HepG2 (cell line): ENCODE measurements around the gene MAP2K5. TPM values are rescaled to one million over a fixed set of nuclear protein-coding genes. Genes with fewer than 3 reads are reported as not detected.

Experiments used
- AKAP8 ChIP-seq: sonication (generic); formaldehyde crosslinking; IDR thresholded peaks from 2 replicates; pipeline ENCODE4 v1.5.1; 2020; ENCODE audit warnings: mild to moderate bottlenecking, missing genetic modification reagents
- EED ChIP-seq: sonication (generic); formaldehyde crosslinking; IDR thresholded peaks from 2 replicates; pipeline ENCODE4 v1.5.0; 2020; ENCODE audit warnings: mild to moderate bottlenecking, missing genetic modification reagents
- KDM6A ChIP-seq: IDR thresholded peaks from 2 replicates; pipeline ENCODE4 v1.6.1; 2016; ENCODE audit warnings: low read depth
- MTF1 ChIP-seq: sonication (generic); formaldehyde crosslinking; IDR thresholded peaks from 2 replicates; pipeline ENCODE4 v1.5.0; 2020; ENCODE audit warnings: missing genetic modification reagents
- NBN ChIP-seq: fragments of 450-650 bp; conservative IDR thresholded peaks from 2 replicates; pipeline ENCODE4 v1.6.1; 2017
- NPAS2 ChIP-seq: sonication (generic); formaldehyde crosslinking; IDR thresholded peaks from 2 replicates; pipeline ENCODE4 v1.8.0; 2022; ENCODE audit warnings: mild to moderate bottlenecking, missing genetic modification reagents, borderline replicate concordance
- PAX8 ChIP-seq: sonication (generic); formaldehyde crosslinking; IDR thresholded peaks from 2 replicates; pipeline ENCODE4 v1.8.0; 2022; ENCODE audit warnings: mild to moderate bottlenecking, missing genetic modification reagents, borderline replicate concordance
- RAD21 ChIP-seq: fragments of 450-650 bp; formaldehyde crosslinking; IDR thresholded peaks from 2 replicates; pipeline ENCODE4 v1.5.0; 2020; ENCODE audit warnings: mild to moderate bottlenecking
- RXRA ChIP-seq: sonication (generic); formaldehyde crosslinking; IDR thresholded peaks from 2 replicates; pipeline ENCODE4 v1.5.1; 2020; ENCODE audit warnings: missing genetic modification reagents
- SIN3B ChIP-seq: fragments of 150-350 bp; IDR thresholded peaks from 2 replicates; pipeline ENCODE4 v1.6.1; 2014; ENCODE audit warnings: low read length
- ZFP82 ChIP-seq: sonication (generic); formaldehyde crosslinking; IDR thresholded peaks from 2 replicates; pipeline ENCODE4 v1.5.1; 2020; ENCODE audit warnings: mild to moderate bottlenecking, missing genetic modification reagents, borderline replicate concordance
- ZNF12 ChIP-seq: sonication (generic); formaldehyde crosslinking; IDR thresholded peaks from 2 replicates; pipeline ENCODE4 v1.5.0; 2020; ENCODE audit warnings: missing genetic modification reagents
- ZNF510 ChIP-seq: sonication (generic); formaldehyde crosslinking; IDR thresholded peaks from 2 replicates; pipeline ENCODE4 v1.4.0; 2020; ENCODE audit warnings: low read depth, mild to moderate bottlenecking, missing genetic modification reagents
- ZNF530 ChIP-seq: sonication (generic); formaldehyde crosslinking; IDR thresholded peaks from 2 replicates; pipeline ENCODE4 v1.5.0; 2020; ENCODE audit warnings: low read depth, mild to moderate bottlenecking, missing genetic modification reagents
- ZNF557 ChIP-seq: sonication (generic); formaldehyde crosslinking; IDR thresholded peaks from 2 replicates; pipeline ENCODE4 v1.4.0; 2020; ENCODE audit warnings: missing genetic modification reagents
- ZNF703 ChIP-seq: sonication (generic); formaldehyde crosslinking; IDR thresholded peaks from 2 replicates; pipeline ENCODE4 v1.5.1; 2020; ENCODE audit warnings: missing genetic modification reagents, mild to moderate bottlenecking, moderate library complexity, borderline replicate concordance
- ZNF775 ChIP-seq: sonication (generic); formaldehyde crosslinking; IDR thresholded peaks from 2 replicates; pipeline ENCODE4 v1.4.0; 2020; ENCODE audit warnings: missing genetic modification reagents, mild to moderate bottlenecking, moderate library complexity, borderline replicate concordance
- polyA plus RNA-seq, 8 experiments: library from polyadenylated mRNA; depleted of rRNA in 3 of 8; stranded (reverse) in 7 of 8; unstranded in 1 of 8; fragments of >200 nt; fragmentation: Illumina TruSeq in 4 of 8; extraction: Trizol in 4 of 8; gene quantifications; 2 replicates each; pipeline versions ENCODE4 v1.2.1 to v1.2.3, GENCODE V29; 2011 to 2016; ENCODE audit warnings: low read depth in 4 of 8, missing spikeins in 1 of 8, mixed read lengths in 1 of 8; ENCODE audit not compliant: insufficient read depth in 1 of 8
- total RNA-seq, 5 experiments: library from RNA; depleted of rRNA; stranded (reverse); fragments of >200 nt; fragmentation: Illumina TruSeq; extraction: Trizol; gene quantifications; 2 replicates each; pipeline ENCODE4 v1.2.3, GENCODE V29; 2016; ENCODE audit warnings: low read depth in 1 of 5
- TF ChIP-seq, protein P1 (sequence below): sonication (generic); formaldehyde crosslinking; IDR thresholded peaks from 2 replicates; pipeline ENCODE4 v1.4.0; 2020; ENCODE audit warnings: missing genetic modification reagents, borderline replicate concordance
- TF ChIP-seq, protein P2 (sequence below): sonication (generic); formaldehyde crosslinking; IDR thresholded peaks from 2 replicates; pipeline ENCODE4 v1.4.0; 2020; ENCODE audit warnings: missing genetic modification reagents
- TF ChIP-seq, protein P3 (sequence below): sonication (generic); formaldehyde crosslinking; IDR thresholded peaks from 2 replicates; pipeline ENCODE4 v1.4.0; 2020; ENCODE audit warnings: low read depth, mild to moderate bottlenecking, missing genetic modification reagents

MAP2K5 gene
- total and polyA plus RNA-seq, 2 of the 13 experiments (the other 11 are each of a cell fraction or from before 2014, with no cell fraction given), result 4.0 to 4.3 TPM

DNA sequence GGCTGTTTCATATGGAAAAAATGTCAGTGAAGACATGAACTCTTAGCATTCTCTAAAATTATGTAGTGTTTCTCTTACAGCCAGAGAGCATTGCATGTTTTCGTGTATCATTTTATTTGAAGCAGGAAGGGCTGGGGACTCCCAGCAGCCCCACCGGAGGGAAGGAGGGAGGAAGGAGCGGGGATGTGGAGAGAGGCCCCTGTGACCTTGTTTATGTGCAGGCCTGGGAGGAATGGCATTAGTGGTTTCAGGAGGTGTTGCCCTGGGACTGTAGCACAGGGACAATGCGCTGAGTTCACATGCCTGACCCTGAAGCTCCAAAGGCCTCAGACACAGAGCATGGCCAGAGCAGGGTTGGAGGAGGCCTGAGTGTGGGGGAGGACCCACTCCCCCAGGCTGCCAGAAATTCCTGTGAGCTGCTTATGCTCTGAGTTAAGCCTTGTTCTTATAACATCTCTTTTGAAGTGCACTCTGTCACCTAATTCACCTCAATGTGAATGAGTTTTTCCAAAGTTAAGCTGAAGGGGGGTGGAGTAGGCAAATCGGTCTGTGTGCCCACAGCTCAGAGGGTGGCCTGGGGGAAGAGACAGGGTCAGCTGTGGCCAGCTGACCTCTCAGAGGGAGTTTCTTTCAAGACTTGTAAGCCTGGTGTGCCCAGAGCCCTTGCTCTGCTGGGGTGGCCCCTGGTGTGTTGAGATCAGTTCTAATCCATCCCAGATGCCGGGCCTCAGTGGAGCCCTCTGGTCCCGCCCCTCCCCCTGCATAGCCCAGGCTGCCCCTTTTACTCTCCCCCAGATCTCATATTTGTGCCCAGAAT, 301.3 kb downstream of the MAP2K5 start (continued):
- TF ChIP-seq, protein P1, sequence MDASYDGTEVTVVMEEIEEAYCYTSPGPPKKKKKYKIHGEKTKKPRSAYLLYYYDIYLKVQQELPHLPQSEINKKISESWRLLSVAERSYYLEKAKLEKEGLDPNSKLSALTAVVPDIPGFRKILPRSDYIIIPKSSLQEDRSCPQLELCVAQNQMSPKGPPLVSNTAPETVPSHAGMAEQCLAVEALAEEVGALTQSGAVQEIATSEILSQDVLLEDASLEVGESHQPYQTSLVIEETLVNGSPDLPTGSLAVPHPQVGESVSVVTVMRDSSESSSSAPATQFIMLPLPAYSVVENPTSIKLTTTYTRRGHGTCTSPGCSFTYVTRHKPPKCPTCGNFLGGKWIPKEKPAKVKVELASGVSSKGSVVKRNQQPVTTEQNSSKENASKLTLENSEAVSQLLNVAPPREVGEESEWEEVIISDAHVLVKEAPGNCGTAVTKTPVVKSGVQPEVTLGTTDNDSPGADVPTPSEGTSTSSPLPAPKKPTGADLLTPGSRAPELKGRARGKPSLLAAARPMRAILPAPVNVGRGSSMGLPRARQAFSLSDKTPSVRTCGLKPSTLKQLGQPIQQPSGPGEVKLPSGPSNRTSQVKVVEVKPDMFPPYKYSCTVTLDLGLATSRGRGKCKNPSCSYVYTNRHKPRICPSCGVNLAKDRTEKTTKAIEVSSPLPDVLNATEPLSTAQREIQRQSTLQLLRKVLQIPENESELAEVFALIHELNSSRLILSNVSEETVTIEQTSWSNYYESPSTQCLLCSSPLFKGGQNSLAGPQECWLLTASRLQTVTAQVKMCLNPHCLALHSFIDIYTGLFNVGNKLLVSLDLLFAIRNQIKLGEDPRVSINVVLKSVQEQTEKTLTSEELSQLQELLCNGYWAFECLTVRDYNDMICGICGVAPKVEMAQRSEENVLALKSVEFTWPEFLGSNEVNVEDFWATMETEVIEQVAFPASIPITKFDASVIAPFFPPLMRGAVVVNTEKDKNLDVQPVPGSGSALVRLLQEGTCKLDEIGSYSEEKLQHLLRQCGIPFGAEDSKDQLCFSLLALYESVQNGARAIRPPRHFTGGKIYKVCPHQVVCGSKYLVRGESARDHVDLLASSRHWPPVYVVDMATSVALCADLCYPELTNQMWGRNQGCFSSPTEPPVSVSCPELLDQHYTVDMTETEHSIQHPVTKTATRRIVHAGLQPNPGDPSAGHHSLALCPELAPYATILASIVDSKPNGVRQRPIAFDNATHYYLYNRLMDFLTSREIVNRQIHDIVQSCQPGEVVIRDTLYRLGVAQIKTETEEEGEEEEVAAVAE (CRISPR knock-in tag), result no peak
- TF ChIP-seq NPAS2 (CRISPR knock-in tag) (no peak), PAX8 (0 out of 2 replicates have a peak, but pooled peaks have one; percentile 30), ZNF530 (no peak), ZNF775 (no peak), KDM6A (CRISPR knock-in tag) (peak; percentile 61), ZFP82 (no peak), SIN3B (no peak), MTF1 (CRISPR knock-in tag) (no peak), RXRA (CRISPR knock-in tag) (peak; percentile 85), ZNF557 (no peak), RAD21 (no peak), AKAP8 (no peak), ZNF703 (CRISPR knock-in tag) (no peak), NBN (no peak), EED (CRISPR knock-in tag) (no peak), ZNF12 (no peak), ZNF510 (CRISPR knock-in tag) (no peak)
- TF ChIP-seq, protein P2, sequence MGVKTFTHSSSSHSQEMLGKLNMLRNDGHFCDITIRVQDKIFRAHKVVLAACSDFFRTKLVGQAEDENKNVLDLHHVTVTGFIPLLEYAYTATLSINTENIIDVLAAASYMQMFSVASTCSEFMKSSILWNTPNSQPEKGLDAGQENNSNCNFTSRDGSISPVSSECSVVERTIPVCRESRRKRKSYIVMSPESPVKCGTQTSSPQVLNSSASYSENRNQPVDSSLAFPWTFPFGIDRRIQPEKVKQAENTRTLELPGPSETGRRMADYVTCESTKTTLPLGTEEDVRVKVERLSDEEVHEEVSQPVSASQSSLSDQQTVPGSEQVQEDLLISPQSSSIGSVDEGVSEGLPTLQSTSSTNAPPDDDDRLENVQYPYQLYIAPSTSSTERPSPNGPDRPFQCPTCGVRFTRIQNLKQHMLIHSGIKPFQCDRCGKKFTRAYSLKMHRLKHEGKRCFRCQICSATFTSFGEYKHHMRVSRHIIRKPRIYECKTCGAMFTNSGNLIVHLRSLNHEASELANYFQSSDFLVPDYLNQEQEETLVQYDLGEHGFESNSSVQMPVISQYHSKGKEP (CRISPR knock-in tag), result no peak
- TF ChIP-seq, protein P3, sequence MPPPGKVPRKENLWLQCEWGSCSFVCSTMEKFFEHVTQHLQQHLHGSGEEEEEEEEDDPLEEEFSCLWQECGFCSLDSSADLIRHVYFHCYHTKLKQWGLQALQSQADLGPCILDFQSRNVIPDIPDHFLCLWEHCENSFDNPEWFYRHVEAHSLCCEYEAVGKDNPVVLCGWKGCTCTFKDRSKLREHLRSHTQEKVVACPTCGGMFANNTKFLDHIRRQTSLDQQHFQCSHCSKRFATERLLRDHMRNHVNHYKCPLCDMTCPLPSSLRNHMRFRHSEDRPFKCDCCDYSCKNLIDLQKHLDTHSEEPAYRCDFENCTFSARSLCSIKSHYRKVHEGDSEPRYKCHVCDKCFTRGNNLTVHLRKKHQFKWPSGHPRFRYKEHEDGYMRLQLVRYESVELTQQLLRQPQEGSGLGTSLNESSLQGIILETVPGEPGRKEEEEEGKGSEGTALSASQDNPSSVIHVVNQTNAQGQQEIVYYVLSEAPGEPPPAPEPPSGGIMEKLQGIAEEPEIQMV (CRISPR knock-in tag), result 0 out of 2 replicates have a peak, but pooled peaks have one; percentile 52
